Activated T-helper 9 cell treated with anti-CD3 and anti-CD28 coated beads, Interleukin-2, amount 50 U/mL, for 16 hours (primary cell): ENCODE data around the gene FLVCR2.
"Not testable (repeated sequence)": the region's sequence is repeated elsewhere in the genome, so short reads cannot be mapped to it uniquely, and the experiment has no call there.

Source experiments
- DNase-seq: peaks from one replicate; pipeline ENCODE4 v3.0.0-alpha.2; 2020; ENCODE audit warnings: low read depth

Gene FLVCR2

GRCh38 chr14:75591987-75592575 lies 13.7 kb downstream of the FLVCR2 start:
- no peak for DNase-seq

- no peak for DNase-seq
Measured at GRCh38 chr14:75595226-75595625, 16.8 kb downstream of the FLVCR2 start.

DNA sequence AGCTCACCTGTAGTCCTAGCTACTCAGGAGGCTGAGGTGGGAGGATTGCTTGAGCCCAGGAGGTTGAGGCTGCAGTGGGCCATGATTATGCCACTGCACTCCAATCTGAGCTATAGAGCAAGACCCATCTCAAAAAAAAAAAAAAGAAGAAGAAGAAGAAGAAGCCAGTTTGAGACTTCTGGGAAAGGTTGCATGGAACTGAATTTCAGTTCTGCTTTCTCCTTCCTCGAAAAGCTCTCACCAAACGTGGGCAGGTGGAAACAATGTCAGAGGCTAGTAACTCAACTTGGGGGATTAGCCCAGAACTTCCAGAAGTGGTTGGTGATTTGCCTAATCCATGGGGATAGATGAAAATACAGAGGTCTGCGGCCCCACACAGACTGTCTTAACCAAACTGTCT lies 18.7 kb downstream of the FLVCR2 start:
- DNase-seq, result no peak

DNA sequence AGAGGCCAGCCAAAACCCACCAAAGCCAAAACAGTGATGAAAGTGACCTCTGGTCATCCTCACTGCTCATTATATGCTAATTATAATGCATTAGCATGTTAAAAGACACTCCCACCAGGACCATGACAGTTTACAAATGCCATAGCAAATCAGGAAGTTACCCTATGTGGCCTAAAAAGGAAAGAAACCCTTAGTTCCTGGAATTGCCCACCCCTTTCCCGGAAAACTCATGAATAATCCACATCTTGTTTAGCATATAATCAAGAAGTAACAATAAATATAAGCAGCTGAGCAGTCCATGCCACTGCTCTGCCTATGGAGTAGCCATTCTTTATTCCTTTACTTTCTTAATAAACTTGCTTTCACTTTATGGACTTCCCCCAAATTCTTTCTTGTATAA lies 21.7 kb downstream of the FLVCR2 start:
- DNase-seq, result not testable (repeated sequence)

GRCh38 chr14:75601061-75601460 lies 22.6 kb downstream of the FLVCR2 start:
- DNase-seq, result not testable (repeated sequence)

DNA sequence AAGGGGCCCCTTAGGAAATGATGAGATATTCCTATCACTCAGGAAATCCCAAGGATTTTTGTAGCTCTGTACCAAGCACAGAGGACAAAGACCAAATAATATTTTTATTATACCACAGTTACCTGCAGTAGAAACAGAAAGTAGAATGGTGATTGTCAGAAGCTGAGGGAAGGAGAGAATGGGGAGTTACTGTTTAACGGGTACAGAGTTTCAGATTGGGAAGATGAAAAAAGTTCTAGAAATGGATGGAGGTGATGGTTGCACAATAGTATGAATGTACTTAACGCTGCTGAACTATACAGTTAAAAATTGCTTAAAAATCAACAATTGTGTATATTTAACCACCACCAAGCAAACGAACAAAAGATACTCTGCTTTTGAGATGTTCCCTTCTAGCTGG lies 24.1 kb downstream of the FLVCR2 start:
- no peak for DNase-seq

GRCh38 chr14:75604979-75605851 lies 26.8 kb downstream of the FLVCR2 start:
- DNase-seq, result no peak

- DNase-seq, result no peak
Measured at GRCh38 chr14:75605916-75606315, 27.5 kb downstream of the FLVCR2 start.

DNA sequence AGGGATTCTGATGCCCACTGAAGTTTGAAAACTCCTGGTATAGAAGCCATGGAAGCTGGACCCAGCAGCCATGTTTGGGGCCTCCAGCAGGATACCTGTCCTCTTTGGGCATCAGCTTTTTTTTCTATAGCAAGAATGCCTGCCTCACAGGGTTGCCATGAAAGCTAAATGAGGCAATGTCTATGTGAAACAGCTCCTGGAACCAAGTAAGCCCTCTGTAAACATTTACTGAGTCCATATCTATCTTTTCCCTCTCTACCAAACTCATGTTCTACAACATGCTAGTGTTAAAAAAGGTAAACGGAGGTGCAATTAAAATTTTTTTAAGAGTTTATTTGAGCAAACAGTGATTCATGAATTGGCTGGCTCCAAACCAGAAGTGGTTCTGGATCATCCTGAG lies 28.6 kb downstream of the FLVCR2 start:
- DNase-seq, result no peak

DNA sequence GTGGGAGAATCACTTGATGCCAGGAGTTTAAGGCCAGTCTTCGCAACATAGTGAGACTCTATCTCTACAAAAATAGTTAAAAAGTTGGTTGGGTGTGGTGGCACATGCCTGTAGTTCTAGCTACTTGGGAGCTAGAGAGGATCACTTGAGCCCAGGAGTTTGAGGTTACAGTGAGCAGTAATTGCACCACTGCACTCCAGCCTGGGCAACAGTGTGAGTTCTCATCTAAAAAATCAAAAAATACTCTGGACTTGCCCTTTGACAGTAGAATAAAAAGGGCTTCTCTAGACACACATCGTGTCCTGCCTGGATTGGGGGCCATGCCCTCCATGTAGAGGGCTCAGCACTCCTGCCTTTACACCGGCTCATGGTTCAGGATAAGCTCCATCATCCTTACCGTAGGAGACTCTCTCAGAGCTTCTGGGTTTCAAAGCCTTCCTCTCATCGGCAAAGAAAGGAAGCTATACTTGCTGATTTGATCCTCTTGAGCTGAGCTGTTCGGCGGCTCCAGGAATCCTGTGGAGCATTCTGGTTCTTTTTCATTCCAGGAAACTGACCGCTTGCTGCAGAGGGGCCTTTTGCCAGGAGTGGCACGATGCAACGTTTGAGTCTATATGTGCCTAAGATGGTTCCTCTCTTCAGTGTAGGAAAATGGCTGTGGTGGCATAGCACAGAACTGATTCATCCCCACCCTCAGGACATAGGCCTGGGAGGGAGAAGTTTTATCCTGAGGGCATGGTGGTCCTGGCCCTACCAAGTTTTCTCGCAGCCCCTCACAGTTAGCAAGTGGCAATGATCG lies 29.6 kb downstream of the FLVCR2 start:
- DNase-seq, result no peak

GRCh38 chr14:75609116-75609515 lies 30.7 kb downstream of the FLVCR2 start:
- DNase-seq, result no peak

DNA sequence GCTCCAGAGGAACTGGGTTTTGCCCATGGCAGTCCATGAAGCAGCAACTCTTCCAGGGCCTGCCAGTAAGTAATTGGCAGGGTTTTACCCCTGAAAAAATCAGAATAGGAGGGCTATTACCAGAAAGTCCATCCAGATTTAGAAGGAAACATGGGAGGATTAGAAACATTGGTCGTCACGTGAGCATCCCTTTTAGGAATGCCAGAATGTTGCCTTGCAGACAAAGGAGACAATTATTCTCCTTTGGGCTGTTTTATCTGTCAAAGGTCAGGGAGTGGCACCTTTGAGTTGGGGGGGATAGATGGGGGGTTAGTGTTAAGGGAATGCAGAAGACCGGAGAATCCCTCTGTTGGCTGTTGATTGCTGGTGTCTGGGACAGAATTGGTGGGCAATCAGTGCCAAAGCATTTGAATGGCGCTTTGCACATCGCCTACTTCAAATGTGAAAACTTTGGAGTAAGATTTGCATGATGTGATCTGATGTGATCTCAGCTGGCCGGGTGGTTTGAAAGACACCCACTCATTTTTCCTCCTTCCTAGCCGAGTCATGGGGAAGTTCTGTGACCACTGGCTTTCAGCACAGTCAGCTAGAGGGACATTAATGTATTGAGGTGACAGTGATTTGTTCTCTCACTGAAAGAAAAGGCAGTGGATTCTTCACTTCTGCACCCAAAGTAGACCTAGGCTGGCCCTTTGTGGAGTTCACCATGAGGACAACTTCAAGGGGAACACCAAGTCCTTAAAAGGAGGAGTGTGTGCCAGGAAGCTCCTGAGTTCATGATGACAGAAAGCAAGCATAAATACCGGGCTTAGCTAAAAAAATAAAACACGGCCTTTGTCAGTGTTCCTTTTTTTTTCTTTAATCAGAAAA lies 31.4 kb downstream of the FLVCR2 start:
- DNase-seq, result no peak

DNA sequence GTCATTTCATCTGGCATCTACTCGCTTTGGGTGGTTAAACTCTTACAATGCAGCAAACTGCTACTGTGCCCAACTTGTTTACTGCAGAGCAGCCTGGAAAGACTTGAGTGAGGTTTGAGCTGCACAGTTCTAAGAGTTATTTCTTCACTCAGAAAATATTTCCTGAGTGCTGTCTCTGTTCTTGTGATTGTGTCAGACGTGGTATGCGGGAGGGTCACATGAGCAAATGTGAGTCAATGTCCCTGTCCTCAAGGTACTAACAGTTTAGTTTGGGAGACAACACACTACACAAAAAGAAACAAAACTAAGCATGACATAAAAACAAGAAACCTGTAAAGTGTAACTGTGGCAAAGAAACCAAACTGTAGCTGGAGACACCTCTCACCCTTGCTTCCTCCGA lies 32.4 kb downstream of the FLVCR2 start:
- DNase-seq, result no peak

GRCh38 chr14:75612157-75612556 lies 33.7 kb downstream of the FLVCR2 start:
- DNase-seq, result no peak

- DNase-seq, result no peak
Measured at GRCh38 chr14:75614179-75614578, 35.8 kb downstream of the FLVCR2 start.

- DNase-seq, result no peak
Measured at GRCh38 chr14:75615200-75615599, 36.8 kb downstream of the FLVCR2 start.

GRCh38 chr14:75619548-75619947 lies 41.1 kb downstream of the FLVCR2 start:
- DNase-seq, result no peak

GRCh38 chr14:75625034-75625433 lies 46.6 kb downstream of the FLVCR2 start:
- DNase-seq, result no peak

GRCh38 chr14:75626396-75626795 lies 48.0 kb downstream of the FLVCR2 start:
- no peak for DNase-seq

DNA sequence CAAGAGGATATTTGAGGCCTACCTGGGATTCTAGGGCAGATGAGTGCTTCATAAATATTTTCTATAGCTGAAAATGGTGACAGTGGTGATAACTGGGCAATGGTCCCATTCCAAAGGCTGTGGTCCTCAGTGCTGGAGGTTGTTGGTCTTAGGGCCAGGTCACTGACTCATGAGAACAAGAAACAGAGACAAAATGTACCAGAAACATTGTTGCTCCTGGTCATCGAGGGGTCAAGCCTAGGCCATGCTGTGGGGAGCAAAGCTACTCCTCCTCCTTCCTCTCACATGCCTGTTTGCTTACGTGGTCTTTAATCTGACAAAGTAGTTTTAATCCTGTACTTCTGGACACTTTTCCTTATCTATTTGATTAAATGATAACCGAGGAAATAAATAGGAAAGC lies 48.4 kb downstream of the FLVCR2 start:
- DNase-seq, result no peak

- no peak for DNase-seq
Measured at GRCh38 chr14:75627406-75627805, 49.0 kb downstream of the FLVCR2 start.

DNA sequence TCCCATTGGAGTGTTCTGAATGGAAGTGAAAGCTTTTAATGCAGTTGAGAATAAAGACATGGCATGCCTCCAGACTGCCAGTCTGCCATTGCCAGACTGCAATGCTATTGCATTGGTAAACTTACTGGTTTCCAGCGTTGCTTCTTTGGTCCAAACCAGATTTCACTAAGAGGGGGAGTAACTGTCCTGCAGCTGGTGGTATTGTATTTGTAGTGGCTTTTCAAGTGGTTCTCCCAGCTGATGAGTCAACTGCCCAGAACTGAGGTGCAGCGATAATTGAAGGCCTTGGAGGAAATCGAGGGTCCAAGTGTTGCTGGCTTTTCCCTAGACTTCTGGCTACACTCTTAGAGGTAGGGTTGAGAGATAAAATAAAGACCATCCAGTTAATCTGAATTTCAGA lies 50.4 kb downstream of the FLVCR2 start:
- no peak for DNase-seq
